Measurements from ENCODE around the gene TEX264. TPM values are rescaled to one million over a fixed set of nuclear protein-coding genes. Genes with fewer than 3 reads are reported as not detected.

Gene TEX264
- total RNA-seq, 2 experiments from 2014 or later, result 58.8 to 66.5 TPM

GRCh38 chr3:51716805-51717204, 45.8 kb downstream of the TEX264 start:
- peaks cover 32% of the 10 kb centered on the region for H3K4me1 Mint-ChIP-seq
- H3K4me3 Mint-ChIP-seq, result no peak overlapping the region
- no peaks in the 10 kb centered on the region for H3K36me3 Mint-ChIP-seq
- ATAC-seq (no peak), DNase-seq (no peak)
- CTCF ChIA-PET, result interaction anchor here (0.8 to 1.8 kb wide), 6 partner anchors 11 to 217 kb away, joined by 3 to 6 read pairs (median 4); partner anchors contain the start of gene DCAF1
- no peaks in the 10 kb centered on the region for H3K9me3 Mint-ChIP-seq (ENCODE audit: low read depth)
- no peaks in the 10 kb centered on the region for H3K27me3 Mint-ChIP-seq
- H3K27ac Mint-ChIP-seq, result no peak overlapping the region

GRCh38 chr3:51717446-51717845, 46.4 kb downstream of the TEX264 start:
- peaks cover 36% of the 10 kb centered on the region for H3K4me1 Mint-ChIP-seq
- DNase-seq, result no peak
- no peak overlapping the region for H3K27ac Mint-ChIP-seq
- H3K4me3 Mint-ChIP-seq, result no peak overlapping the region
- no peaks in the 10 kb centered on the region for H3K9me3 Mint-ChIP-seq (ENCODE audit: low read depth)
- ATAC-seq, result no peak
- H3K36me3 Mint-ChIP-seq, result no peaks in the 10 kb centered on the region
- H3K27me3 Mint-ChIP-seq, result no peaks in the 10 kb centered on the region
- CTCF ChIA-PET, result interaction anchor here (1.8 to 4.3 kb wide), 6 partner anchors 11 to 216 kb away, joined by 6 to 128 read pairs (median 19); no protein-coding TSS in a partner anchor

GRCh38 chr3:51717947-51718346, 46.9 kb downstream of the TEX264 start:
- H3K9me3 Mint-ChIP-seq (ENCODE audit: low read depth), result no peaks in the 10 kb centered on the region
- H3K36me3 Mint-ChIP-seq, result no peaks in the 10 kb centered on the region
- no peak overlapping the region for H3K27ac Mint-ChIP-seq
- H3K4me3 Mint-ChIP-seq, result no peak overlapping the region
- ATAC-seq, result no peak
- H3K27me3 Mint-ChIP-seq, result no peaks in the 10 kb centered on the region
- no peak for DNase-seq
- CTCF ChIA-PET, result interaction anchor here (1.7 to 4.3 kb wide), 9 partner anchors 11 to 216 kb away, joined by 6 to 128 read pairs (median 8); partner anchors contain the start of gene GRM2
- peaks cover 36% of the 10 kb centered on the region for H3K4me1 Mint-ChIP-seq

GRCh38 chr3:51718547-51719409, 47.7 kb downstream of the TEX264 start:
- Mint-ChIP-seq H3K27ac (peak overlapping the region; percentile 60), H3K27me3 (no peaks in the 10 kb centered on the region), H3K36me3 (no peaks in the 10 kb centered on the region), H3K4me1 (peaks cover 36% of the 10 kb centered on the region), H3K9me3 (ENCODE audit: low read depth) (no peaks in the 10 kb centered on the region), H3K4me3 (no peak overlapping the region)
- CTCF ChIA-PET, result interaction anchor here (0.5 to 4.3 kb wide), 32 partner anchors 10 to 232 kb away, joined by 3 to 128 read pairs (median 6); partner anchors contain the start of genes DCAF1 and GRM2
- ATAC-seq, result peak; percentile 90
- peak; percentile 88 for DNase-seq

- ATAC-seq (no peak), DNase-seq (no peak)
- no peak overlapping the region for H3K27ac Mint-ChIP-seq
- no peaks in the 10 kb centered on the region for H3K36me3 Mint-ChIP-seq
- H3K4me3 Mint-ChIP-seq, result no peak overlapping the region
- CTCF ChIA-PET, result interaction anchor here (0.5 to 4.3 kb wide), 32 partner anchors 9 to 233 kb away, joined by 3 to 128 read pairs (median 6); partner anchors contain the start of genes DCAF1 and GRM2
- peaks cover 32% of the 10 kb centered on the region for H3K4me1 Mint-ChIP-seq
- H3K9me3 Mint-ChIP-seq (ENCODE audit: low read depth), result no peaks in the 10 kb centered on the region
- no peaks in the 10 kb centered on the region for H3K27me3 Mint-ChIP-seq
These were observed 48.5 kb downstream of the TEX264 start for GRCh38 chr3:51719410-51720025.

GRCh38 chr3:51720292-51721061, 49.4 kb downstream of the TEX264 start:
- H3K27me3 Mint-ChIP-seq, result no peaks in the 10 kb centered on the region
- no peak overlapping the region for H3K27ac Mint-ChIP-seq
- H3K36me3 Mint-ChIP-seq, result no peaks in the 10 kb centered on the region
- CTCF ChIA-PET, result interaction anchor here (0.9 to 4.3 kb wide), 6 partner anchors 8 to 219 kb away, joined by 3 to 128 read pairs (median 16); no protein-coding TSS in a partner anchor
- H3K9me3 Mint-ChIP-seq (ENCODE audit: low read depth), result no peaks in the 10 kb centered on the region
- H3K4me1 Mint-ChIP-seq, result peaks cover 31% of the 10 kb centered on the region
- DNase-seq (no peak), ATAC-seq (no peak)
- H3K4me3 Mint-ChIP-seq, result no peak overlapping the region

GRCh38 chr3:51721062-51721745, 50.2 kb downstream of the TEX264 start:
- no peak overlapping the region for H3K27ac Mint-ChIP-seq
- peaks cover 31% of the 10 kb centered on the region for H3K4me1 Mint-ChIP-seq
- no peaks in the 10 kb centered on the region for H3K27me3 Mint-ChIP-seq
- H3K4me3 Mint-ChIP-seq, result no peak overlapping the region
- no peaks in the 10 kb centered on the region for H3K9me3 Mint-ChIP-seq (ENCODE audit: low read depth)
- no peaks in the 10 kb centered on the region for H3K36me3 Mint-ChIP-seq
- CTCF ChIA-PET, result interaction anchor here (0.9 to 4.3 kb wide), 3 partner anchors 8 to 172 kb away, joined by 3 to 128 read pairs (median 29); no protein-coding TSS in a partner anchor
- DNase-seq (no peak), ATAC-seq (no peak)

- peak; percentile 35 for ATAC-seq
- Mint-ChIP-seq H3K27ac (no peak overlapping the region), H3K9me3 (ENCODE audit: low read depth) (no peaks in the 10 kb centered on the region), H3K4me1 (peaks cover 32% of the 10 kb centered on the region), H3K4me3 (no peak overlapping the region), H3K27me3 (no peaks in the 10 kb centered on the region), H3K36me3 (no peaks in the 10 kb centered on the region)
- DNase-seq, result peak; percentile 62
- CTCF ChIA-PET, result interaction anchor here (0.9 kb wide), 1 partner anchor 65 kb away, joined by 3 read pairs; no protein-coding TSS in a partner anchor
These were observed 51.3 kb downstream of the TEX264 start for GRCh38 chr3:51722362-51722761.

- Mint-ChIP-seq H3K9me3 (ENCODE audit: low read depth) (no peaks in the 10 kb centered on the region), H3K27me3 (no peaks in the 10 kb centered on the region), H3K4me3 (no peak overlapping the region), H3K36me3 (peaks cover 3% of the 10 kb centered on the region), H3K27ac (no peak overlapping the region), H3K4me1 (peaks cover 29% of the 10 kb centered on the region)
- DNase-seq, result no peak
- CTCF ChIA-PET, result interaction anchor here (0.9 to 4.7 kb wide), 4 partner anchors 8 to 225 kb away, joined by 3 to 29 read pairs (median 4); no protein-coding TSS in a partner anchor
- ATAC-seq, result peak; percentile 39
These were observed 56.4 kb downstream of the TEX264 start for GRCh38 chr3:51727500-51727899.

- Mint-ChIP-seq H3K9me3 (ENCODE audit: low read depth) (no peaks in the 10 kb centered on the region), H3K4me3 (no peak overlapping the region), H3K27me3 (no peaks in the 10 kb centered on the region), H3K36me3 (peaks cover 3% of the 10 kb centered on the region), H3K4me1 (peaks cover 37% of the 10 kb centered on the region), H3K27ac (peak overlapping the region; percentile 16)
- ATAC-seq (peak; percentile 27), DNase-seq (no peak)
- CTCF ChIA-PET, result interaction anchor here (1.6 to 4.7 kb wide), 3 partner anchors 10 to 69 kb away, joined by 5 to 29 read pairs (median 6); no protein-coding TSS in a partner anchor
These were observed 58.1 kb downstream of the TEX264 start for GRCh38 chr3:51729042-51729633.

- no peak for DNase-seq
- H3K4me3 Mint-ChIP-seq, result peak overlapping the region; percentile 55
- no peaks in the 10 kb centered on the region for H3K9me3 Mint-ChIP-seq (ENCODE audit: low read depth)
- H3K36me3 Mint-ChIP-seq, result peaks cover 4% of the 10 kb centered on the region
- ATAC-seq, result peak; percentile 62
- CTCF ChIA-PET, result interaction anchor here (0.7 to 3.4 kb wide), 7 partner anchors 15 to 232 kb away, joined by 3 to 16 read pairs (median 4); no protein-coding TSS in a partner anchor
- peak overlapping the region; percentile 62 for H3K27ac Mint-ChIP-seq
- H3K27me3 Mint-ChIP-seq, result peaks cover 23% of the 10 kb centered on the region
- H3K4me1 Mint-ChIP-seq, result peaks cover 41% of the 10 kb centered on the region
These were observed 63.0 kb downstream of the TEX264 start for GRCh38 chr3:51733859-51734571.
